SW480 (cell line): Measurements from ENCODE around the gene TUBG1.
A peak's percentile ranks its signal among the peaks of the same experiment; 100 is the strongest.

Source experiments
- DNase-seq: peaks from one replicate; pipeline ENCODE4 v3.0.0-alpha.2; 2016; ENCODE audit warnings: low spot score

Gene TUBG1

DNA sequence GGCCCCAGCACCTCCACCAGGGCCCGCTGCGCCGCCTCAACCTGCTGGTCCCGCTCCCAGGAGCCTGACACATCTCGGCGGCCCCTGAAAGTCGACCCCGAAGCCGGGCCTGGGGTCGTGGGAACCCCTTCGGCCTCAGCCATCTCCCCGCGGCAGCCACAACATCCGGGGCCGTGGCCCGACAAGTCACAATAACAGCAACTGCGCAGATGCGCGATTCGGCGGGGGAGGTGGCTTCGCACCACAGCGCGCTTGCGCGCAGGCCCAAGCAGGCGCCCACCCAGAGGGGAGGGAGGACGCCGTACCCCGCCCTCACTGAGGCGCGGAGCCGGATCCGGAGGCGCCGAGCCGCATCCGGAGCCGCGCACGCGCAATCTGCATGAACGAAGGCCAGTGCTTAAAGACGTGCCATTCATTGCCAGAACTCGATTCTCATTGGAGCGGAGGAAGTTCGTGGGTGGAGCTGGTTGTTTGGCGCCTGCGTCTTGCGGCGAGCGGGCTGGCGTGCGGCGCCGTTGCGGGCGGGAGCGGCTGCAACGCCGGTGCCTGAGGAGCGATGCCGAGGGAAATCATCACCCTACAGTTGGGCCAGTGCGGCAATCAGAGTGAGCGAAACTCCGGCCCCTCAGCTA is at the start of gene TUBG1, which contains the start of gene RETREG3:
Gene TUBG1, plus strand, starts transcription at position 502 of the 632 bp plus-strand sequence. Its CDS starts 55 bp downstream, at position 557.
Gene RETREG3, minus strand, starts transcription at position 193 of the 632 bp plus-strand sequence. Its CDS starts 50 bp downstream, at position 143.
- DNase-seq: peak; percentile 98

DNA sequence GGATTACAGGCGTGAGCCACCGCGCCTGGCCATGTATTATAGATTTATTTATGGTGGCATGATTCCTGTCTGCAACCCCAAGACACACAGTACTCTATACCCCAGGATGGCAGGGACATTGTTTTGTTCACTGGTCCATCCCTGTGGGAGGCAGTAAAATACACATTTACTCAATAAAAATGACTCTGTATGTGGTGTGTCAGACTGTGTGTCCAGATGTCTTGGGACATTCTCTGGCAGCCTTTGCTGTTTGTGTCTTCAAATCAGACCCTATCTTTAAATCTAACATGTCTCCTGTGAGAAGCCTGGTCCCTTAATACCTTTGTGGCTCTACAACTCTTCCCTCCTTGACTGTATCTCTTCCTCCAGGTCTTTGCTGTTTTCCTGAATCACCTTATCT is 49.2 kb upstream of the TUBG1 start:
- DNase-seq: no peak

DNA sequence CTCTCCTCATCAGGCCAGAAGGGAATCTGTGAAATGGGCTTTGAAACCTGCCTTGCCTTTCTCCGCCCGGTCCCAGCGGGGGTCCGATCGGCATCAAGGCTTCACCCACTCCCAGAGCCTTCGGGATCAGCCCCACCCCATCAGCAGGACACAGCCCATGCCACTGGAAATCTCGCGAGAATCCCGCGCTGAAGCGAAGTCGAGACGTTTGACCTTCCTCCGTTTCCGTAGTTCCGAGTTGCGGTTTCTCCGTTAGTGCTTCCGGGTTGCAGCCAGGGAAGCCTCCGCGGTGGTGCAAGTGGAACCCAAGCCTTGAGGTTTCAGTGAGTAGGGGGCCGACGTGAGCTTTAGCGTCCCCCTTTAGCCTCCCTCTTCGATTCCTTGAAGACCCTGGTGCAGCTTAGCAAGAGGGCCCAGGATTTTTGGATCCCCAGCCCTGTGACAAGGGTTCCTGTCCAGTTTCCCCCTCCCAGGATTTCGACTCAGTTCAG is 47.5 kb upstream of the TUBG1 start, which contains the start of gene COASY:
Gene COASY, plus strand, starts transcription at position 252 of the 491 bp plus-strand sequence. CDS start 475 bp downstream, outside the sequence.
- peak; percentile 94 for DNase-seq

- peak; percentile 29 for DNase-seq
These were observed 46.9 kb upstream of the TUBG1 start for GRCh38 chr17:42562388-42563142.

GRCh38 chr17:42563143-42563509 is 46.4 kb upstream of the TUBG1 start:
- no peak for DNase-seq

DNA sequence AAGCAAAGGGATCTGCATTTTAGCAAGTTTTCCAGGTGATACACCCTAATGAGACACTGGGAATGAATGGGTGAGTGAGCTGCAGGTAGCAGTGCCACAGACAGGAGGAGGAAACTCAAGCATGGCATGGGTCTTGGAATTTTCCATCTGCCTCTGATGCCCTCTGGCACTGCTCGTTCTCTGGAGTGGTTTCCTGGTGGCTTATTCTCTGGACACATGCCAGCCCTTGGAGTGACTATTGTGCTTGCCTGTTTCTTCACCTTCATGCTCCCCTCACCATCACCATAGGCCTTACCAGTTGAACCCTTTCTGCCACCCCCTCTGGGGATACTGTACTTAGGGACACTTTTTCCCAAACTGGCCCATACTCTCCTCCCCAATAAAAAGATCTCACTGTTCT is 45.9 kb upstream of the TUBG1 start:
- no peak for DNase-seq

- no peak for DNase-seq
These were observed 45.5 kb upstream of the TUBG1 start for GRCh38 chr17:42563950-42564349.

- no peak for DNase-seq
These were observed 44.5 kb upstream of the TUBG1 start for GRCh38 chr17:42564815-42565522.

- DNase-seq: no peak
These were observed 43.8 kb upstream of the TUBG1 start for GRCh38 chr17:42565523-42566214.

DNA sequence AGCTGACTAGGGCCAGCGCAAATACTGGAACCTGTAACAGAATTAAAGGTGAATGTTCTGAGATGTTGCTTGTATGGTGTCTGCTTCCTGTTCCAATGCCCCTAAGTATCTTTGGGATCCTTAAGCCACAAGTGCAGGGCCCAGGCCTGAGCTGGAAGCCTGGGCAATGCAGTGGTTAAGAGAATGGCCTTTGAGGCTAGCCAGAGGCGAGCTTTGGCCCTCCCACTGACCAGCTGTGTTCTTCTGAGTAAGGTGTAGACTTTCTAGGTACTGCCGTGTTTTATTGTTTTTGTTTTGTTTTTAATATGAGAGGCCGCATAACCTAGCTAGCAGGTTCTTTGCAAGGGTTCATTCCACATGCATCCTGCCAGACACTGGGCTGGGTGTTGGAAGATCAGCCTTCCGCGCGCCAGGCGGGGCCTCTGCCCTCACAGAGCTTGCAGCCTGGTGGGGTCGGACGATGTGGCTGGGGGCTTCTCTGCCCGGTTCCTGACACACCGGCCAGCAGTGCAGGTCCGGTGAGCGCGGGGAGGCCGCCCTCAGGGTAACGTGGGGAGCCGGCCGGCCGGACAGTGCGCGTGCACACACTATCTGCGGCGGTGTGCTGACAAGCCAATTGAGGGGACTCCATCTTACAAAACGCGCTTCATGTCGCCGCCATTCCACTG is 43.1 kb upstream of the TUBG1 start:
- DNase-seq: no peak

- peak; percentile 81 for DNase-seq
These were observed 42.5 kb upstream of the TUBG1 start, which contains the start of gene MLX for GRCh38 chr17:42566883-42567573. Gene MLX, plus strand, starts transcription at chr17:42567100. Its CDS starts 25 bp downstream, at chr17:42567125.

- no peak for DNase-seq
These were observed 41.0 kb upstream of the TUBG1 start for GRCh38 chr17:42568341-42569111.

- no peak for DNase-seq
These were observed 37.9 kb upstream of the TUBG1 start for GRCh38 chr17:42571435-42572225.

GRCh38 chr17:42573095-42573494 is 36.4 kb upstream of the TUBG1 start:
- DNase-seq: no peak

DNA sequence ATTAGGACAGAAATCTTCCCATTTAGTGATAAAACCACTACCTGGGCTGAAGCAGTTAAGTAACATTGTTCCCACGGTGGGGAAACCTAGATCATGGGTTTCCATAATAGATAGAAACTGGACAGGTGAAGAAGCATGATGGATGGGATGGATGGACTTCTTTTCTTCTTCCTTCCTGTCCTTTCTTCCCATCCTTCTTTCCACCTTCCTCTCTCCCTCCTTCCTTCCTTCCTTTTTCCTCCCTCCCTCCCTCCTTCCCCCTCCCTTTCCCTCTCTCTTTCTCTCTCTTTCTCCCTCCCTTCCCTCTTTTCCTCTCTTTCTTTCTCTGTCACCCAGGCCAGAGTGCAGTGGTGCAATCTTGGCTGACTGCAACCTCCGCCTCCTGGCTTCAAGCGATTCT is 35.0 kb upstream of the TUBG1 start:
- no peak for DNase-seq

GRCh38 chr17:42577140-42577531 is 32.3 kb upstream of the TUBG1 start:
- no peak for DNase-seq

DNA sequence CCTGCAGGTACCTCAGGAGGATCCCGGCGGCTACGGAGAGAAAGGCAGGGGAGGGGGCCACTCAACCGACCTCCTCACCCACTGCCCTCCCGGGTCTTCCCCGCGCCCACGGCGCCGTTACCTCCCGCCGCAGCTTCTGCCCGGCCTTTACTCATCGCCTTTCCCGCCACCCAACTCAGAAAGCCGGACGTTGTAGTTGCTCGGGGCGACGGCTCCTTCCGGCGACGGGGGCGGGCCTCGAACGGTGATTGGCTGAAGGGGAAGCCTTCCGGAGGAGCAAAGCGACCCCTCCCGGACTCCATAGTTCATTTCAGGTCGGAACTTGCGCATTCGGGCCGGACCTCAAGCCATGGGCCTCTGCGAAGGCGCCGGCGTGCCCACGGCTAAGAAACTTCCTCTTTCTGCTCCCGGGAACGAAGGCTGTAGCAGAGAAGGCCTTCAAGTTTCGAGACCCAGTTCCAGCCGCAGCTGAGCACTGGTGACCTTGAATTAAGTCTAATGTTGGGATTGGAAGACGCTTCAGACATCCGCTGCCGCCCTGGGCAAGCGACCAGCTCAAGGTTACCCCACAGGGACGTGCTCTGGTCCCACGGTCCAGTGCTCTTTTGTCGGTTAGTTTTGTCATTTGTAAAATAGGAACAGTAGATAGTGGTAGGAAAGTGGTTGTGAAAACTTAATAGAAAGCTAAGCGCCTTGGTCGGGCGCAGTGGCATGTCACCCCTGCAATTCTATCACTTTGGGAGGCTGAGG is 31.8 kb upstream of the TUBG1 start, which contains the start of gene PSMC3IP:
Gene PSMC3IP, minus strand, starts transcription at position 198 of the 750 bp plus-strand sequence. Its CDS starts 43 bp downstream, at position 155.
- peak; percentile 94 for DNase-seq

DNA sequence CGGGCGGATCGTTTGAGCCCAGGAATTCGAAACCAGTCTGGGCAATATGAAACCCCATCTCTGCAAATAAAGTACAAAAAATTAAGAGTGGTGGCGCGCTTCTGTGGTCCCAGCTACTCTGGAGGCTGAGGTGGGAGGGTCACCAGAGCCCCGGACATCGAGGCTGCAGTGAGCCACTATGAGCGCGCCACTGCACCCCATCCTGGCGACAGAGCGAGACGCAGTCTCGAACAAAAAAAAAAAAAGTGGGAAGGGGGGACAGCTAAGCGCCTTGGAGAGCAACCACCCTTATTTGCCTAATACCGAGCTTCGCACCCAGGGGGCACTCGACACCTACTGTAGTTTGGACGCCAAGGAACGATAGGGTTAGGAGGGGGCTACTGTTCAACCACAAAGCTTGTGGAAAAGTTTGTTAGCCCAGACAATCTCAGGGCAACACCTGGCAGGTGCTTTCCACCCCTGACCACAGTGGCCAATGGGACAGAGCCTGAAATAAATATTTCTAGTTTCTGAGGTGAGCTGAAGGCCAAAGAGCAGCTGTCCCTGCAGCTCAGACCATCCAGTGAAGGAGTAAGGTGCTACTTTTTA is 31.1 kb upstream of the TUBG1 start:
- peak; percentile 78 for DNase-seq
